Measurements from ENCODE around the gene SLC38A10. TPM values are rescaled to one million over a fixed set of nuclear protein-coding genes. Genes with fewer than 3 reads are reported as not detected.

The SLC38A10 gene
- total and polyA plus RNA-seq, 2 of the 4 experiments (the other 2 are of a cell fraction): 12.7 to 46.7 TPM

GRCh38 chr17:81234940-81235821 lies 59.9 kb downstream of the SLC38A10 start:
- ChIA-PET CTCF (interaction anchor here (0.5 kb wide), 1 partner anchor 83 kb away, joined by 4 read pairs; no protein-coding TSS in a partner anchor), POLR2A (ENCODE audit: unreplicated experiment) (no interaction called here)
- no peak overlapping the region for H2BK120ac ChIP-seq (ENCODE audit: low read depth, low read length)
- no peak overlapping the region for H3K9ac ChIP-seq (ENCODE audit: low read depth, low read length)
- H3K4ac ChIP-seq (ENCODE audit: low read depth, low read length): no peak overlapping the region
- H3K4me3 ChIP-seq (ENCODE audit: insufficient read depth, low read depth, low read length): no peak overlapping the region
- DNase-seq: no peak
- H4K91ac ChIP-seq (ENCODE audit: insufficient read depth, low read depth, low read length): no peak overlapping the region
- H4K20me1 ChIP-seq (ENCODE audit: insufficient read depth, low read length): peaks cover 39% of the 10 kb centered on the region
- peaks cover 25% of the 10 kb centered on the region for H3K36me3 ChIP-seq (ENCODE audit: control insufficient read depth, insufficient read depth, low read length)
- H2BK5ac ChIP-seq (ENCODE audit: low read depth, low read length, poor library complexity, severe bottlenecking): no peak overlapping the region
- H2AK5ac ChIP-seq (ENCODE audit: low read depth, low read length): no peak overlapping the region
- H3K23ac ChIP-seq (ENCODE audit: low read depth, low read length): no peak overlapping the region
- TF ChIP-seq USF2 (IDR thresholded peaks at IDR 0.05; ENCODE audit: low read depth, low read length): no peak
- TF ChIP-seq BHLHE40 (IDR thresholded peaks at IDR 0.05; ENCODE audit: low read depth, low read length): no peak
- TF ChIP-seq CEBPB (IDR thresholded peaks at IDR 0.05; ENCODE audit: low read depth, low read length): no peak
- no peak for TF ChIP-seq MAFK (IDR thresholded peaks at IDR 0.05; ENCODE audit: low read depth, low read length)
- H3K9me1 ChIP-seq (ENCODE audit: insufficient read depth, low read length): peaks cover 7% of the 10 kb centered on the region; the same call in 1 of the 2 replicates
- ATAC-seq (ENCODE audit: low read depth): no peak
- no peak overlapping the region for H2BK20ac ChIP-seq (ENCODE audit: low read depth, low read length)
- no peak overlapping the region for H3K18ac ChIP-seq (ENCODE audit: low read depth, low read length)
- H3K79me1 ChIP-seq (ENCODE audit: low read depth in 1 of 2, low read length in 2 of 2): peaks cover 23 to 63% of the 10 kb centered on the region in 2 experiments
- intact Hi-C loops (cut with micrococcal nuclease): no loop called here
- WGBS, 2 experiments (ENCODE audit: extremely low coverage in 2 of 2, insufficient read length in 1 of 2): 63% methylated on average over 11 of the region's 26 CpGs; no CpG with 5 or more reads in 1 of the 2 experiments
- no peak overlapping the region for H2AFZ ChIP-seq (replicated peaks; ENCODE audit: low read length, poor library complexity)
- no peaks in the 10 kb centered on the region for H3K9me3 ChIP-seq (ENCODE audit: control insufficient read depth, insufficient read depth, low read length)
- H3K56ac ChIP-seq (ENCODE audit: extremely low read depth, insufficient read depth, low read length): no peak overlapping the region
- peak overlapping the region; percentile 61 for H2AK9ac ChIP-seq (replicated peaks; ENCODE audit: low read depth, low read length, poor library complexity)
- dilution Hi-C loops (cut with HindIII; ENCODE audit: low sequenced_read_pairs, unreplicated experiment): no loop called here
- no peak overlapping the region for H3K14ac ChIP-seq (replicated peaks; ENCODE audit: low read depth, low read length)
- no peak overlapping the region for H2BK15ac ChIP-seq (ENCODE audit: low read depth, low read length)
- no peak overlapping the region for H3K27ac ChIP-seq (ENCODE audit: insufficient read depth, low read length)
- H4K8ac ChIP-seq (ENCODE audit: low read depth in 2 of 2, low read length in 2 of 2): no peak overlapping the region
- no peak overlapping the region; the same call in 1 of the 2 replicates for H3K4me2 ChIP-seq (ENCODE audit: low read depth, low read length)
- no TSS peak for BruUV-seq (replicated peaks)
- H3K27me3 ChIP-seq (ENCODE audit: control insufficient read depth, insufficient read depth, low read length): no peaks in the 10 kb centered on the region
- H3K4me1 ChIP-seq (ENCODE audit: control insufficient read depth, insufficient read depth, low read length): peaks cover 11% of the 10 kb centered on the region
- in situ Hi-C loops (cut with MboI; ENCODE audit: low sequenced_read_pairs): no loop called here
- no peak overlapping the region for H4K5ac ChIP-seq (ENCODE audit: low read depth, low read length)

Measured in IMR-90 (cell line).